ENCODE data around the gene GYPC.
A peak's percentile ranks its signal among the peaks of the same experiment; 100 is the strongest.
"Not testable (repeated sequence)": the region's sequence is repeated elsewhere in the genome, so short reads cannot be mapped to it uniquely, and the experiment has no call there.

Gene GYPC, protein sequence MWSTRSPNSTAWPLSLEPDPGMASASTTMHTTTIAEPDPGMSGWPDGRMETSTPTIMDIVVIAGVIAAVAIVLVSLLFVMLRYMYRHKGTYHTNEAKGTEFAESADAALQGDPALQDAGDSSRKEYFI

DNA sequence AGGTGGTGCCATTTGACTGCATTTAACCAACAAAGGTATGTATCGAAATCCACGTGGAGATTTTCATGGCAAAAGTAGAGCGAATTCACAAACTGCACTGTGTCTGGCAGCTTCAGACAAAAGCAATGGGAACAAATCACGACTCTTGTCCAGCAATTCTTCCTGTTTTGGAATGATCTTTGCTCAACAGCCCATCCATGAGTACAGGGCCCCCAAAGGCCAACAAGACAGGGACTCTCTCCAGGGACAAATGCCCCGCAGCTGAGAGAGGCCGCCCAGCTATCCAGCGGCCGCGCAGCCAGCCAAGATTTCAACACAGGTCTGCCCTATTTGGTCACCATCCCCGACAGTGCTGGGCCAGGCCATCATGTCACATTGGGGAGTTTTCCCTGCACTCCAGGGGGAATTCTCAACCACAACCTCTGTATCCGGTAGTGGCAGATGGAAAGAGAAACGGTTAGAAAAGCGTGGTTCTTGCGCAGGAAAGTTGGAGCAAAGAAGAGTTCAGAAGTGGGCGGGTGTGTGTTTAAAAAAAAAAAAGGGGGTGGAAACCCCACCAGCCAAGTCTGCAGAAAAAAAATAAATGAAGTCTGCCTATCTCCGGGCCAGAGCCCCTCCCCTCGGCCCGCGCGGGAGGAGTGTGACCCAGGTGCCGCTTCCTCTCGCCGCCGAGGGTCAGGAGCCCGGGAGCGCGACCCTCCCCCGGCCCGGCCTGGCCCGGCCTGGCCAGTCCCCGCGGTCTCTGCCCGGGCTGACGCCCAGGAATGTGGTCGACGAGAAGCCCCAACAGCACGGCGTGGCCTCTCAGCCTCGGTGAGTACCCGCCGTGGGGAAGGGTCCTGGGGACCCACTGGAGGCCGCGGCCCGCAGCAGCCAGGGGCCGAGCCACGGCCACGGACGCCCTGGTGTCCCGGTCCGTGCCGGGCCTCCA is at the start of gene GYPC:
GYPC (plus strand) TSS at position 659 of the 931 bp plus-strand sequence; CDS start at position 765, 106 bp downstream.
- DNase-seq (ENCODE audit: low read depth) = peak; percentile 69

DNA sequence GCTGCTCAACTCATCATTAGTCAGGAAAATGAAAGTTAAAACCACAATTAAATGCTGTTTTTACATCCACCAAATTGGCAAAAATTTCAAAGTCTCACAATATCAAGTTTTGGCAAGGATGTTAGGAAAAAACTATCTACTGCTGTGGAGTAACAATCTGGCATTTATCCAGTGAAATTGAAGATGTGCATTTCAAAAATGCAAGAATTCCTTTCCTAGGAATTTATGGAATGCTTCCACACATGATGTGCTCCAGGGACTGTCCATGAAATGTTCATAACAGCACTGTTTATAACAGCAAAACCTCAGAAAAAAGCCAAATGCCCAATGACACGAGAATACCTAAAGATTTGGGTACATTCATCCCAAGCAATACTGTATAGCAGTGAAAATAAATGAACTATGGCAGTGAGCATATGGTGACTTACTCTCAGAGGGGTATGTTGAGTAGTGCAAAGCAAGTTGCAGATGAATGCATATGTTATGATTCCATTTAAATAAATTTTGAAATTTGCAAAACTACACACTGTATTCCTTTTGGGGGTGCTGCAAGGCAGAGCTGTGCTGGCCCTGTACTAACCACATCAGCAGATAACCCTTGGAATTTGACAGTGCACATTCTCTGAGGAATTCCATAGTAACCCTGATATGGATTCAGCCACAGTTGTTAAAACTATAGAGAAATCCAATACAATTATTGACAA is 41.3 kb upstream of the GYPC start:
- DNase-seq (ENCODE audit: low read depth) = no peak

DNA sequence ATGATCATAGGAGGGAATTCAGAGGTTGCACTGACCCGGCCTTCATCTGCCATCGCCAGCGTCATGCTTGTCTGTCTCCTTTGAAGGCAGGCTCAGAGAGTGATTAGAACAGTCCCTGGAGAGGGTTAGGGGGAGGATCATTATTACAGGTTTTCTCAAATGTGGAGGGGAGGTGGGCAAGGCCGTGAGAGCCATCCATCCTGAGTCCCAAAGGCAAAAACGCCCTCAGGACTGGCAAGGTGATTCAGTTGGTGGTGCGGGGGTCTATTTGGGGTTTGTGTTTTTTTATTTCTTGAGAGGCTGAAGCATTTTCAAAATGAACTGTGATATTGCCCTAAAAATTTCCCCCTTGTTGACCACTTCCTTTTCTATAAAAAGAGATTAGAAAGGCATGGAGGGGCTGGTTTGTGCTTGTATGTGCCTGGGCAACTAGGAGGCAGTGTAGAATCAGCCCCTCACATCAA is 39.3 kb upstream of the GYPC start:
- no peak for DNase-seq (ENCODE audit: low read depth)

DNA sequence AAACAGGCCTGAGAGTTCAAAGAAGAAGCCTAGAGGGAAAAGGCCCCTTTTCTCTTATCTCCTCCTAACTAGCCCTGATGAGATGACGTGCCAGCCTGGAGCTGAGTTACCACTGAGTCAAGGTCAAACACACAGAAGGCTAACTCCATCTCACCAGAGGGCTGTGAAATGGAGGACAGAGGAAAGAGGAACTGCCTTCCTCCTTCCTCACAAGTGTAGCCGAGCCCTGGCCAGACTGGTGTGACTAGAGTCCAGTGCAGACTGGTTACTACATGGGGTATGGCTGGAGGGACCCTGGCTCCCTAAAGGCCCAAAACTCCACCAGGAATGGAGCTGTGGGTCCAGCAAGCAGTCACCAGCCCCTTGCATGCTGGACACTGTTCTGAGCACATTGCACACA is 35.7 kb upstream of the GYPC start:
- DNase-seq (ENCODE audit: low read depth) = no peak

DNA sequence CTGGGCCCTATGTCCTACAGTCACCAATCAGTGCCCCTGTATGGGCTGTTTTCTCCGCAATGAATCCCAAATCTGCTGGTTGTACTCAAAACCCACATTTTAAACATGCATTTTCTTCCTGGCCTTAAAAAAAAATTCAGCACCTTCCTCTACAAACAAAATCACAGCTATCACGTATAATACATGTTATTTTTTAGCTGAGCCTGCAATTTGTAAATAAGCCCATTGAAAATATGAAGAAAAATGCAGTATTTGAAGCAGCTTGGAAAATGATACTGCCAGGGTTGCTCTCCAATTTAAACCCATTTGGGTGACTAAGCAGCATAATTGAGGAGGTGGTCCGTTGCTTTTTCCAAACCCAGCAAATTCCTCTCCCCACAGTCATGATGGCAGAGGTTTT is 33.0 kb upstream of the GYPC start:
- DNase-seq (ENCODE audit: low read depth) = no peak

DNA sequence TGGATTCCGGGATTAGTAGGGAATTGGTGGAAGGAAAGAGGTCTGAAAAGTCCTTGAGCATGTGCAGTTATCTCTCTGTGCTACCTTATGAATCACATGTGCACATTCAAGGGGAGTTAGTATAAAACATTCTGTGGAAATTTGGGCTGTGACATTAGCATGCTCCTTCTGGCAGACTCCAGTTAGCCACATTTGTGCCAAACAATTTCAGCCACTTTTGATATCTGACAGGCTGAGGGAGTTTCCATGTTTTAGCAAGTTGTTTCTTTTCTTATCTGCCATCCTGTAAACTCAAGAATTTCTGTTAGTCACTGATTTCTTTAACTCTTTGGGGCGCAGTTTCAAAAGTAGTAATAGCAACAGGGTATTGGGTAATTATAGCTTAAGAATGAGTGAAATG is 28.3 kb upstream of the GYPC start:
- DNase-seq (ENCODE audit: low read depth) = no peak

DNA sequence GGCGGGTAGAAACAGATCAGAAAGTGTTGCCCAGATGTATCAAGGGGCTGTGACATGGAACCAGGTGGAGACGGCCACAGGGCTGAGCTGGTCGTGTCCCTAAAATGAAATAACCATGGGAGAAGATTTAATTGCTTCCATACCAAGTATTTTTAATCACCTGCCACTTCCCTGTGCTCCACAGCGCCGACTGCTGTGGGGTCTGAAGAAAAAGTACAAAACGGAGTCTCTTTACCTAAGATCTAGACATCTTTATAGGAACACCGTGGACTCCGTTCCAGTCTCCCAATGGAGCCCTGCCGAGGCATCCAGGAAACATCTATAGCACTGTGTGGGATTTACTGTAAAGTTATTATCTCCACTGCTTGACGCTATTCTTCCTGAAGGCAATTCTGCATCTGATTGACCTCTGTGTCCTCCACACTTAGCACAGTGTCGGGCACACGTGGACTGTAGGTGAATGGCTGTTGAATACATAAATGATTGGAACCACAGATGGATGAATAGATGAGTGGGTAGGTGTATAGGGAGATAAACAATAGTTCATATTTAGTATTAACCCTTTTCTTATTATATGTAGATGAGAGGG is 21.6 kb upstream of the GYPC start:
- no peak for DNase-seq (ENCODE audit: low read depth)

DNA sequence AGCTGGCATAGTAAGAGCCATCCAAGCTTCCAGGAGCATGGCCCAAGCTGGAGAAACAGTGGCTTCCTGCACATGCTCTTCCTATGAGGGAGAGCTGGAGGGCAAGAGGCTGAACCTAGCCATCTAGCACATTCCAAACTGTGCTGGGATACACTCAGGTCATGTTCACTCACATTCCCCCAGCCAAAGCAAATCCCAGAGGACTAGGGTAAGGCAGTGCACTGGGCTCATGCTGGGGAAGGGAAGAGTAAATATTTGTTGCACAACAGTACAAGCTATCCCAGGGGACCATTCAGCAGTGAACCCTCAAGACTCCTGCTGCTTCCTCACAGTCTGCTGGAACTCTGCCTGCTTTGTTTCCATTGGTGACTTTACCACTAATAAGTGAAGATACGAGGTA is 20.7 kb upstream of the GYPC start:
- no peak for DNase-seq (ENCODE audit: low read depth)

DNA sequence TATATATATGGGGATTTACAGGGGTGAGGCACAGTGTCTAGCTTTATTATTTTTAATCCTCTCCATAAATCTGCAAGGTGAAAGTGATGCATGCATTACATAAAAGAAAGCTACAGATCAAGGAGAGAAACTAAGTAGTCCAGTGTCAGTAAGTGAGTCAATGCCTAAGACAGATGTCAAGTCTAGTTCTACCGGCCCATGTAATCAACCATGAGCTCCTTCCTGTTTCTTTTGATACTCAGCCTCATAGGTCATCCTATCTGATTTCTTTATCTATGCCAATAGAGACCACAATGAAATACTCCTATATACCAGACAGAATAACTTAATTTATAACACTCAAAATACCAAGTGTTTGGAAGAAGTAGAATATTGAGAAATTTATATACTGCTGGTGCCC is 20.2 kb upstream of the GYPC start:
- DNase-seq (ENCODE audit: low read depth) = no peak

DNA sequence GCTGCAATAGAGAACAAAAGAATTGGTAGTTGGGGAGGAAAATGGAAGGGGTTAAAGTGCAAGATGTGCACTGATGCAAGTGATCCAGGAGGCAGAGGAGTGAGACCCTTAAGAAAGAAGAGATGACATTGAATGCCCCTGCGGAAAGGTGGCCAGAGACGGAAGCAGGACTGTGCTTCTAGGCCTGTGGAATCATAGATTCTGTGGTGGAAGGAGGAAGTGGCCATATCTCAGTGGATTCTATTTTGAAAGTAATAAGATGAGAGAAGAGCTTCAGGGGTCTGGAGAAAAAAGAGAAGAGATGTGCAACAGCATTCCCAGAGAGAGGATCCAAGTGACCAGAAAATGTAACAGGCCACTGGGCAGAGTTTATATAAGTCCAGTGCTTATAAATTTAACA is 18.6 kb upstream of the GYPC start:
- no peak for DNase-seq (ENCODE audit: low read depth)

DNA sequence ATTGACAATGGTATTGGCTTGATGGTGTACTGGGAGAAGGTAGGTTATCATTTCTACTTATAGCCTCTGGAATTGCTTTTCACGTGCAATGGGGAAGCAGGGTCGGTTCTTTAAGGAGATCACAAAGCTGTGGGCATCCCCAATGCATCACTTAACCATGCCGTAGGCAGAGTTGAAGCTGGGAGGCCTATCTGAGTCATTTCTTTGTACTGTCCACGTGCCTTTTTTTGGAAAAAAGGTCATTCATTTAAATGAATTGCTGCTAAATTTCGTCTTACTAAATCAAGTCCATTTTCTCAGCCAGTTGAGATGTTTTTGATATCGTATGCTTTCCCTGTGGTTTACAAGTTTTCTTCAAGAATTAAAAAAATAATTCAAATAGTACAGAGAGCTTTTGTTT is 17.2 kb upstream of the GYPC start:
- no peak for DNase-seq (ENCODE audit: low read depth)

DNA sequence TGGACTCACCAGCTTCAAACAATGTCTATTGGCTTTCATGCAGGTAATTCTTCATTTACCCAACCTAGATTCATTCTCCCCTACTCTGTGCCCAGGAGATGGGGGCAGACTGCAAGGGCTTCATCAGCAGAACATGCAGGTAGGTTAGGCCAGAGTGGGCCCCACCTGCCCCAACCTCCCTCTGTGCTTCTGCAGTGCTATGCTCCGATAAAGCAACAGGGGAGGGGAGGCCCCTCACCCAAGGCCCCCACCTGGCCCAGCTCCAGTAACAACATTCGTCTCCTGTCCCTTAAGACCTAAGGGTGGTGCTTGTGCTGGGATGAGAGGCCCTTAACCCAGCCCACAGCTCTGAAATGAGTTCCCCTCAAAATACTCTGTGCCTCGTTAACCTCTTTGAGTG is 16.7 kb upstream of the GYPC start:
- DNase-seq (ENCODE audit: low read depth) = no peak

DNA sequence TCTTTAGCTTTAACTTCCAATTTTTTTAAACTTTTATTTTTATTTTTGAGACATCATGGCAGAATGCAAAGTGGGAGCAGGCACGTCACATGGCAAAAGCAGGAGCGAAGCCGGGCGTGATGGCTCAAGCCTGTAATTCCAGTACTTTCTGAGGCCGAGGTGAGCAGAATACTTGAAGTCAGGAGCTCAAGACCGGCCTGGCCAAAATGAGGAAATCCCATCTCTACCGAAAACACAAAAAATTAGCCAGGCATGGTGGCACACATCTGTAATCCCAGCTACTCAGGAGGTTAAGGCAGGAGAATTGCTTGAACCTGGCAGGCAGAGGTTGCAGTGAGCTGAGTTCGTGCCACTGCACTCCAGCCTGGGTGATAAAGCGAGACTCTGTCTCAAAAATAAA is 14.7 kb upstream of the GYPC start:
- not testable (repeated sequence) for DNase-seq (ENCODE audit: low read depth)

DNA sequence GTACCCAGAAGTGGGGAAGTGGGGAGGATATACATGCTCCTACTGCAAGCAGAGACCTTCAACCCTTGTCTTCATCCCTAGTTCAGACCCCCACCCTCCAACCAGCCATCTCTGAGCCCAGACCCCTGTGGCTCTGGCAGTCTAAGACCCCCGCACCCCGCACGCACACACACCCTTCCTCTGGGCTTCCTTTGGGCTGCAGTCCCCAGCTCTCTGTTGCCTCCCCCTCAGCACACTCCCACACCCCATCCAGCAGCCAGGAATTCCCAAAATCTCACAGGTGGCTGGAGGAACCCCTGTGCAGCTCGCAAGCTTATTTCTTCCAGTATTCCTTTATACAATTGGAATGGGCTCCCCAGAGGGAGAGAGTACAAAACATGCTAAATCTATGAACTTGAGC is 13.9 kb upstream of the GYPC start:
- no peak for DNase-seq (ENCODE audit: low read depth)

DNA sequence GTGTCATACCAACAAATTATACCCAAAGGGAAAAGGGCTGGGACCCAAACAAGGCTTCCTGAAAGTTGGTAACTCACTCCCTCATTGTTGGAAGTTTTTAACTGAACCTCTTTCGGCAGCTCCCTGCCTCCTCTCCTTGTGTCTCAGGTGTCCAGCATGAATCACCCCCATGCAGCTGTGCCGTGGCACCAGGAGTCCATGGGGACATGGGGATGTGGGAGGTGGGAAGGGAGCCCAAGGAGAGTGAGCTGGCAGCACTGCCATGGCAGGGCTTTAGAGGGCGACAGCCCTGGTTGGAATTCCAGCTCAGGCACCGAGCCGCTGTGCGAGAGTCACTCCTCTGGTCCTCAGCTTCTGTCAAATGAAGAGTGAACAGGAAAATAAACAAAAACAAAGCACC is 12.5 kb upstream of the GYPC start:
- DNase-seq (ENCODE audit: low read depth) = no peak

DNA sequence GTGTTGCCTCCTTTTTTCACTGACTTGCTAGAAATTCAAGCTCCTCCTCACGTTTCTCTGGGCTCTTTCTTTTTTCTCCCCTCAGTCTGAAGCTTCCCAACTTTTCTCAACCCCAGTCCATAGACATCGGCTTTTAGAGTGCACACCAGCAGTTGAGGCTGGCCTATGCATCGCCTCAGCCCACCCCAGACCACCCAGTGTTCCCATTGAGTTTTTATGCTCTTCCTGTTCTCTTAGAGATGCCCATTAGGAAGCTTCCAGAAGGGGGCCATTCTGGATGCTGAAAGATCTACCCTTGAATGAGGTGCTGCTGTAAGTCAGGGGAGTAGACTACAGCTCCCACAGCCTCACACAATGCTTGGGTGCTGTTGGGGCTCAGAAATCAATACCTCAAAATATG is 12.0 kb upstream of the GYPC start:
- no peak for DNase-seq (ENCODE audit: low read depth)

DNA sequence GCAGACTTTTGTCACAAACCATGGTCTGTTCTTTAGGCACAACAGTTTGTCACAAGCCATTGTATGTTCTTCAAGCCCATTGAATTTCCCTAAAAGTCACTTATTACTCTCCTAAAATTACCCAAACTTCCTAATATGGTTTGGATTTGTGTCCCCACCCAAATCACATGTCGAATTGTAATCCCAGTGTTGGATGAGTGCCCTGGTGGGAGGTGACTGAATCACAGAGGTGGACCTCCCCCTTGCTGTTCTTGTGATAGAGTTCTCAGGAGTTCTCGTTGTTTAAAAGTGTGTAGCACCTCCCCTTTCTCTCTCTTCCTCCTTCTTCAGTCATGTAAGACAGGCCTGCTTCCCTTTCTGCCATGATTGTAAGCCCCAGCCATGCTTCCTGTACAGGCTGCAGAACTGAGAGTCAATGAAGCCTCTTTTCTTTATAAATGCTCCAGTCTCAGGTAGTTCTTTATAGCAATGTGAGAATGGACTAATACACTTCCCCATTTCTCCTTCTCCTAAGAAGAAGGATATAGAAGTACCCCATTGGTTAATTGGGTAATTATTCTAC is 11.2 kb upstream of the GYPC start:
- peak; percentile 70 for DNase-seq (ENCODE audit: low read depth)

DNA sequence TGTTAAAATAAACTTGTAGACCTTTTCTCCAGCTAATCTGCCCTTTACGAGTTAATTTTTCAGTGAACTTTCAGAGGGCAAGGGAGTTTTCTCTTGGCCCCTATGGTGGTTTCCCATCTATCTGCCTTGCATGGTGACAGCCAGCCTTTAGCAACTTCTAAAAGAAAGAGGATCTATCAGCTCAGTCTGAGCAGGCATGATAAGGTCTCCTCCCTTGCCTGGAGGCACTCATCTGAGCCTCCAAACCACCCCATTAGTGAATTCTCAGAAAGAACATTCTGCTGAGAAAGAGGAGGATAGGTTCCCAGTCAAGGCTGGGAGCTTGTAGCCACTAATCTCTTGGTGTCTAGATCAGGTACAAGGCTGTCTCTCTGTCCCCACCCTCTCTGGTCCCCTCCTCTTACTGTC is 10.7 kb upstream of the GYPC start:
- peak; percentile 75 for DNase-seq (ENCODE audit: low read depth)

DNA sequence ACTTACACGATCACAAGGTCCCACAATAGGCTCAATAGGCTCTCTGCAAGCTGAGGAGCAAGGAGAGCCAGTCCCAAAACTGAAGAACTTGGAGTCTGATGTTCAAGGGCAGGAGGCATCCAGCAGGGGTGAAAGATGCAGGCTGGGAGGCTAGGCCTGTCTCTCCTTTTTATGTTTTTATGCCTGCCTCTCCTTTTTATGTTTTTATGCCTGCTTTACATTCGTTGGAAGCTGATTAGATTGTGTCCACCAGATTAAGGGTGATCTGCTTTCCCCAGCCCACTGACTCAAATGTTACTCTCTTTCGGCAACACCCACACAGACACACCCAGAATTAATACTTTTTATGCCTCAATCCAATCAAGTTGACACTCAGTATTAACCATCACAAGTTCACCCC is 9.9 kb upstream of the GYPC start:
- no peak for DNase-seq (ENCODE audit: low read depth)

DNA sequence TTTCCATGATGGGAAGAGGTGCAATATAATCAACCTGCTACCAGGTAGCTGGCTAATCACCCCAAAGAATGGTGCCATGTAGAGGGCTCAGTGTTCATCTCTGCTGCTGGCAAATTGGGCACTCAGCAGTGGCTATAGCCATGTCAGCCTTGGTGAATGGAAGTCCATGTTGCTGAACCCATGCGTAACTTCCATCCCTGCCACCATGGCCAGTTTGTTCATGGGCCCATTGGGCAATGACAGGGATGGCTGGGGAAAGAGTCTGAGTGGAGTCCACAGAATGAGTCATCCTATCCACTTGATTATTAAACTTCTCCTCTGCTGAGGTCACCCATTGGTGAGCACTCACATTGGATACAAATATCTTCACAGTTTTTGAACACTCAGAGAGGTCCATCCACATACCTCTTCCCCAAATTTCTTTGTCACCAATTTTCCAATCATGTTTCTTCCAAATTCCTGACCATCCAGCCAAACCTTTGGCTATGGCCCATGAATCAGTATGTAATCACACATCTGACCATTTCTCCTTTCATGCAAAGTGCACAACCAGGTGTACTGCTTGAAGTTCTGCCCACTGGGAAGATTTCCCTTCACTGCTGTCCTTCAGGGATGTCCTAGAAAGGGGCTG is 8.1 kb upstream of the GYPC start:
- DNase-seq (ENCODE audit: low read depth) = not testable (repeated sequence)

DNA sequence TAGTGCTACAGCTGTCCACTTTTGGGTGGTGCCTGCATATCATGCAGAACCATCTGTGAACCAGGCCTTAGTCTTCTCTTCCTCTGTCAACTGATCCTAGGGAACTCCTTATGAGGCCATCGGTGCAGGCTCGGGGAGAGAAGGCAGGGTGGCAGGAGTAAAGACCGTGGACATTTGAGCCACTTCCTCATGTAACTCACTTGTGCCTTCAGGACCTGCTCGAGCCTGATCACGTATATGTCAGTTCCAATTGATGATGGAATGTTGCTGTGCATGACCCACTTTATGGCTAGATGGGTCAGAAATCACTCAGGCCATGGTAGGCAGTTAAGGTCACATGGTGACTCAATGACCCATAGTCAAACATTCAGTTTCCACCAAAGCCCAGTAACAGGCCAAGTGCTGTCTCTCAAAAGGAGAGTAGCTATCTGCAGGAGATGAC is 7.6 kb upstream of the GYPC start:
- not testable (repeated sequence) for DNase-seq (ENCODE audit: low read depth)

DNA sequence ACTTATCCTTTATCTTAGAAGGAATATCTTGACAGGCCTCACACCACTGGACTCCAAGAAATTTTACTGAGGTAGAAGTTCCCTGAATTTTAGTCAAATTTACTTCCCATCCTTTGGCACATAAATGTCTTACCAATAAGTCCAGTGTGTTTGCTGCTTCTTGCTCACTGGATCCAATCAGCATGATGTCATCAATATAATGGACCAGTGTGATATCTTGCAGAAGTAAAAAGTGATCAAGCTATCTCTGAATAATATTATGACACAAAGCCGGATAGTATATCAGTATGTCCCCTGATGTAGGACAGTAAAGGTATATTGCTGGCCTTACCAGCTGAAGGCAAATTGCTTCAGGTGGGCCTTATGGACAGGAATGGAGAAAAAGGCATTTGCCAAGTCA is 6.9 kb upstream of the GYPC start:
- DNase-seq (ENCODE audit: low read depth) = no peak

All from CMK (cell line).